ENCODE data around the gene RFX5.

Gene RFX5

DNA sequence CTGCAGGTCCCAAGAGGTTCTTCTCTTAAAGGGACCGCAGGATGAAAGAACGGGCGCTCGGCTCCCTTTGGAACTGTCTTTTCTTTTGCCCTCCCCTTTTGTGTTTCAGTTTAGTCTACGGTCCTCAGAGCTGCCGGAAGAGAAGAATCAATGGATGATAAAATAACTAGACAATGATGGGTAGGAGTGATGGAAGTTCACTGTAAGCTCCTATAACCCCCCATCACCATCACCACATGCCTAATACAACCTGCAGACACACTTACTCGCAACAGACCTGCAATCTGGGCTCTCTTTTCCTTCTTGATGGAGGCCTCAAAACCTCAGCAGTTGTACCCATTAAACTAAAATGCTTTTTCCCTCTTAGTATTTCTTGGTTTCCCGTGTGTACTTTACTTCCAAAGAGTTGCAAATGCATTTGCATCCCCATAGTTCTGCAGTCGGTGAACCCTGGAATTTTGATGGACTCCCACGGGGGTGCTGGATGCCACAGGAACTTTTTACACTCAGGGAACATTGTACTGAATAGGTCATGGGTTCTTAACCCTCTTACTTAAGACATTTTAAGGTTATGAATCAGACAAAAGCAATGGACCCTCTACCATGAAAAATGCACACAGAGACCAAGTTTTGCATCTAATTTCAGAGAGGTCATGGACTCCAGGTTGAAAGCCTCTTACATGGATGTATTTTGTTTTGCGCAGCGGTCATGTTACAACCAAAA is 633 bp upstream of the RFX5 start:
- no peak for TF ChIP-seq POLR2AphosphoS5 (IDR thresholded peaks at IDR 0.05; ENCODE audit: low read depth, low read length)
- no peak for TF ChIP-seq TAF1 (IDR thresholded peaks at IDR 0.05; ENCODE audit: borderline replicate concordance, insufficient read depth, low read length)
- TF ChIP-seq, protein P1, sequence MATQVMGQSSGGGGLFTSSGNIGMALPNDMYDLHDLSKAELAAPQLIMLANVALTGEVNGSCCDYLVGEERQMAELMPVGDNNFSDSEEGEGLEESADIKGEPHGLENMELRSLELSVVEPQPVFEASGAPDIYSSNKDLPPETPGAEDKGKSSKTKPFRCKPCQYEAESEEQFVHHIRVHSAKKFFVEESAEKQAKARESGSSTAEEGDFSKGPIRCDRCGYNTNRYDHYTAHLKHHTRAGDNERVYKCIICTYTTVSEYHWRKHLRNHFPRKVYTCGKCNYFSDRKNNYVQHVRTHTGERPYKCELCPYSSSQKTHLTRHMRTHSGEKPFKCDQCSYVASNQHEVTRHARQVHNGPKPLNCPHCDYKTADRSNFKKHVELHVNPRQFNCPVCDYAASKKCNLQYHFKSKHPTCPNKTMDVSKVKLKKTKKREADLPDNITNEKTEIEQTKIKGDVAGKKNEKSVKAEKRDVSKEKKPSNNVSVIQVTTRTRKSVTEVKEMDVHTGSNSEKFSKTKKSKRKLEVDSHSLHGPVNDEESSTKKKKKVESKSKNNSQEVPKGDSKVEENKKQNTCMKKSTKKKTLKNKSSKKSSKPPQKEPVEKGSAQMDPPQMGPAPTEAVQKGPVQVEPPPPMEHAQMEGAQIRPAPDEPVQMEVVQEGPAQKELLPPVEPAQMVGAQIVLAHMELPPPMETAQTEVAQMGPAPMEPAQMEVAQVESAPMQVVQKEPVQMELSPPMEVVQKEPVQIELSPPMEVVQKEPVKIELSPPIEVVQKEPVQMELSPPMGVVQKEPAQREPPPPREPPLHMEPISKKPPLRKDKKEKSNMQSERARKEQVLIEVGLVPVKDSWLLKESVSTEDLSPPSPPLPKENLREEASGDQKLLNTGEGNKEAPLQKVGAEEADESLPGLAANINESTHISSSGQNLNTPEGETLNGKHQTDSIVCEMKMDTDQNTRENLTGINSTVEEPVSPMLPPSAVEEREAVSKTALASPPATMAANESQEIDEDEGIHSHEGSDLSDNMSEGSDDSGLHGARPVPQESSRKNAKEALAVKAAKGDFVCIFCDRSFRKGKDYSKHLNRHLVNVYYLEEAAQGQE (IDR thresholded peaks at IDR 0.05; ENCODE audit: insufficient read depth in 1 of 2, low read depth in 2 of 2, low read length in 2 of 2): no peak
- no peak for TF ChIP-seq SIN3A (IDR thresholded peaks at IDR 0.05; ENCODE audit: borderline replicate concordance, insufficient read depth, low read length)
- no peak for TF ChIP-seq FOXP2 (optimal IDR thresholded peaks at IDR 0.05; ENCODE audit: borderline replicate concordance, extremely low read depth, extremely low read length, insufficient read depth)

DNA sequence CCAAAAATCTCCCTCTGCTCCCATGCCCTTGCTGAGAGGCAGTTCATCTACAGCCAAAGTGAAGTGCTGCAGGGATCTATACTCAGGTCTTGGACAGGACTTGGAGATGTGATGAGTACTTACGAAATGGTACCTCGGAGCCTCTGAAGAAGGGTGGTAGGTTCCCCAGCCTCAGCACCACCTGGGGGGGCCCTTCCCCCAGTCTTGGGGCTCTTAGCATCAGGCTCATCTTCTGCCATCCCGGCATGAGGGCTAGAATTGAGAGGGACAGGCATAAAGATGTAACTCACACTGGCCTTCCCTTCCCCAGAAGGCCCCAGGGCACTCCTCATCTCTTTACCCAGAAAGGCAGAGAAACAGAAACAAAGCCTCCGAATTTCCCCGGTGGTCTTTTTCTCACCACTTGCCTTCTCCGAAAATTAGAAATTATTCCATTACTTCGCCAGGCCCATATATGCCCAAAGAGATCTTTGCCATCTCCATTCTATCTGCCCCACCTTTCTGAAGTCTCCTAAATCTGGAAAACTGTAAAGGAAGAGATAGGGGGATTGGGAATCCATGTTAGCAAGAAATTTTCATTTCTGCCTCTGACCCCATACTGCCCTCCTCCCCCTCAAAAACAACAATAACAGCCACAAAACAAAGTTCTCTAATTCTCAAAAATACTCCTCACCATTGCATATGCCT is 827 bp downstream of the RFX5 start:
- TF ChIP-seq POLR2AphosphoS5 (IDR thresholded peaks at IDR 0.05; ENCODE audit: low read depth, low read length) (no peak), SIN3A (IDR thresholded peaks at IDR 0.05; ENCODE audit: borderline replicate concordance, insufficient read depth, low read length) (no peak), TAF1 (IDR thresholded peaks at IDR 0.05; ENCODE audit: borderline replicate concordance, insufficient read depth, low read length) (no peak), FOXP2 (optimal IDR thresholded peaks at IDR 0.05; ENCODE audit: borderline replicate concordance, extremely low read depth, extremely low read length, insufficient read depth) (no peak)
- TF ChIP-seq, protein P1 (IDR thresholded peaks at IDR 0.05; ENCODE audit: insufficient read depth in 1 of 2, low read depth in 2 of 2, low read length in 2 of 2): no peak

DNA sequence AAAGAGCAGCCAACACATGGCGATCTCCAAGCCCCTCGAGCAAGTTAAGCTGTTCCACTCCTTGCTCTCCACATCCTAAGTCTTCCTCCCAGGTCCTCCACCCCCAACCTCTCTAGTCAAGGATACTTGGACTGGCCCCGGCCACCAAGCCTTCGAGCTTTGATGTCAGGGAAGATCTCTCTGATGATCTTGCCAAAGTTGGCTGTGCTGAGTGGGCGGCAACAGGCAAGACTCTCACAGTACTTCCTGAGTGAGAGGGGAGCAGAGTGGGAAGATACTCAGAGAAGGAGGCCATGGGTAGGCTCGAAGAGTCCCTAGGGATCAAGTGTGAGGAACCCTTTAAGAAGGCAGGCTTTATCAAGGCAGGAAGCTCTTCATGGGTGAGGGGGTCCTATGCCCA is 2.8 kb downstream of the RFX5 start:
- TF ChIP-seq POLR2AphosphoS5 (IDR thresholded peaks at IDR 0.05; ENCODE audit: low read depth, low read length) (no peak), FOXP2 (optimal IDR thresholded peaks at IDR 0.05; ENCODE audit: borderline replicate concordance, extremely low read depth, extremely low read length, insufficient read depth) (no peak), SIN3A (IDR thresholded peaks at IDR 0.05; ENCODE audit: borderline replicate concordance, insufficient read depth, low read length) (no peak), TAF1 (IDR thresholded peaks at IDR 0.05; ENCODE audit: borderline replicate concordance, insufficient read depth, low read length) (no peak)
- TF ChIP-seq, protein P1 (IDR thresholded peaks at IDR 0.05; ENCODE audit: insufficient read depth in 1 of 2, low read depth in 2 of 2, low read length in 2 of 2): no peak

DNA sequence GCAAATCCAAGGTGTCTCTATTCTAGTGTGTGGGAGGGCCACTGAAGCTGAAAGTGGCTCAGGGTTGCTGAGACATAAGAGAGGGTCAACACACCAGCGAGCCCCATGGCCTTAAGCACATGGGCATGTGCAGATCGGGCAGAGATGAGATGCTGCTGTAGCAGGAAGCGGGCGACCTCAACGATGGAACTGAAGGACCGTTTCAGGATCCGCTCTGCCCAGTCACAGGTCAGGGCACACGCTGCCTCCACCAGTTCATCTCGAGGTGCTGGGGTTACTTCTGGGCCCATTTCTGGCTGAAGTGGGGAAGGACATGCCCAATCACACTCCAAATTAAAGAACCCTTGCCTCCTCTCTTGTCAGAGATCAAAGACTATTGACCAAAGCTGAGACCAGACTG is 3.5 kb downstream of the RFX5 start:
- TF ChIP-seq, protein P1 (IDR thresholded peaks at IDR 0.05; ENCODE audit: insufficient read depth in 1 of 2, low read depth in 2 of 2, low read length in 2 of 2): no peak
- TF ChIP-seq TAF1 (IDR thresholded peaks at IDR 0.05; ENCODE audit: borderline replicate concordance, insufficient read depth, low read length) (no peak), SIN3A (IDR thresholded peaks at IDR 0.05; ENCODE audit: borderline replicate concordance, insufficient read depth, low read length) (no peak), POLR2AphosphoS5 (IDR thresholded peaks at IDR 0.05; ENCODE audit: low read depth, low read length) (no peak), FOXP2 (optimal IDR thresholded peaks at IDR 0.05; ENCODE audit: borderline replicate concordance, extremely low read depth, extremely low read length, insufficient read depth) (no peak)

Data from PFSK-1 (cell line).